ENCODE measurements around the gene ENKD1.

DNA sequence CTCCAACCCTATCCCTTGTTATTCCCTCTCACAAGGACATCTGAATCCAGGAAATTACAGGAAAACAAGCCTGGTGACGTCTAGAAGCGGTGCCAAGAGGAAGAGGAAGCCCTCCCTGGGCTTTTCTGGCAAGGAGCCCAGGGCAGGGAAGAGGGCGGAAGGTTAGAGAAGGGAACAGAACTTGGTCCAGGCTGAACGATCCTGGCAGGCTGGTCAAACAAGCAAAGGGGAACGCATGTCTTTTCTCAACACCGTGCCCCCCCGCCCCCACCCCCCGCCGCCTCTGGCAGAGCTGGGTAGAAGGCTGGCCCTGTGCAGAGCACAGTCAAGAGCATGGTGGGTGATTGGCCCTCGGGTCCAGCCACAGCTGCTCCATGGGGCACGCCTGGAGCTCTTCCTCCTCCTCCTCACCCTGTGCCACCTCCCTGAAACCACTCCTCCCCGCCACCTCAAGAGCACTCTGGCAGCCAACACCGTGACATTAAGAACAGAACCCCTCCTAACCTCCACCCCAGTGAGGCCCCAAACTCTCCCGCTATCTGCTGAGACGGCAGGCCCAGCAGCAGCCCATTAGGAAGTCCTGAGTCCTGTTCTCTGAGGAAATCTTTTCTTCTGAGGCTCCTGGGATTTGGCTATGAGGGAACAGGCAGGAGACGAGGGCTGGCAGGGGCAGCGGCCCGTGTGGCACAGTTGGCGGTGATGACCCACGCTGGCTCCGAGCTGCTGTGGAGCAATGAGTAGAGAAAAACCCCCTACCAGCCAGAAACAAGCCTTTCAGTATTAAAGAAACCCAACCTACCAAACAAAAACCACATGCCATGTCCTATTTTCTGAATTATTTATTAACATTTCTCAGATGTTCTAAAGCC is 7.4 kb upstream of the ENKD1 start:
- no peak for TF ChIP-seq EP300 (IDR thresholded peaks at IDR 0.05; ENCODE audit: borderline replicate concordance)
- TF ChIP-seq, protein P1, sequence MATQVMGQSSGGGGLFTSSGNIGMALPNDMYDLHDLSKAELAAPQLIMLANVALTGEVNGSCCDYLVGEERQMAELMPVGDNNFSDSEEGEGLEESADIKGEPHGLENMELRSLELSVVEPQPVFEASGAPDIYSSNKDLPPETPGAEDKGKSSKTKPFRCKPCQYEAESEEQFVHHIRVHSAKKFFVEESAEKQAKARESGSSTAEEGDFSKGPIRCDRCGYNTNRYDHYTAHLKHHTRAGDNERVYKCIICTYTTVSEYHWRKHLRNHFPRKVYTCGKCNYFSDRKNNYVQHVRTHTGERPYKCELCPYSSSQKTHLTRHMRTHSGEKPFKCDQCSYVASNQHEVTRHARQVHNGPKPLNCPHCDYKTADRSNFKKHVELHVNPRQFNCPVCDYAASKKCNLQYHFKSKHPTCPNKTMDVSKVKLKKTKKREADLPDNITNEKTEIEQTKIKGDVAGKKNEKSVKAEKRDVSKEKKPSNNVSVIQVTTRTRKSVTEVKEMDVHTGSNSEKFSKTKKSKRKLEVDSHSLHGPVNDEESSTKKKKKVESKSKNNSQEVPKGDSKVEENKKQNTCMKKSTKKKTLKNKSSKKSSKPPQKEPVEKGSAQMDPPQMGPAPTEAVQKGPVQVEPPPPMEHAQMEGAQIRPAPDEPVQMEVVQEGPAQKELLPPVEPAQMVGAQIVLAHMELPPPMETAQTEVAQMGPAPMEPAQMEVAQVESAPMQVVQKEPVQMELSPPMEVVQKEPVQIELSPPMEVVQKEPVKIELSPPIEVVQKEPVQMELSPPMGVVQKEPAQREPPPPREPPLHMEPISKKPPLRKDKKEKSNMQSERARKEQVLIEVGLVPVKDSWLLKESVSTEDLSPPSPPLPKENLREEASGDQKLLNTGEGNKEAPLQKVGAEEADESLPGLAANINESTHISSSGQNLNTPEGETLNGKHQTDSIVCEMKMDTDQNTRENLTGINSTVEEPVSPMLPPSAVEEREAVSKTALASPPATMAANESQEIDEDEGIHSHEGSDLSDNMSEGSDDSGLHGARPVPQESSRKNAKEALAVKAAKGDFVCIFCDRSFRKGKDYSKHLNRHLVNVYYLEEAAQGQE (IDR thresholded peaks at IDR 0.05; ENCODE audit: low read depth) = no peak
